Natural killer cell (primary cell): ENCODE results near the gene TPSB2. TPM values are rescaled to one million over a fixed set of nuclear protein-coding genes. Genes with fewer than 3 reads are reported as not detected.

ENCODE experiments used
- ATAC-seq, 3 donors: fragments of 150-1000 bp in 2 of 3; fragments of 200-7000 bp in 1 of 3; cut with Tn5 transposase; 1 replicate in 1 of 3; 2 replicates in 2 of 3; pipeline ENCODE4 v1.10.0; 2021; ENCODE audit warnings: mild to moderate bottlenecking in 2 of 3, moderate library complexity in 2 of 3
- DNase-seq, 2 donors: peaks; one replicate each; pipeline versions ENCODE4 v3.0.0 to v3.0.0-alpha.2; 2013 to 2021; ENCODE audit warnings: mixed read lengths in 1 of 2
- H3K27ac ChIP-seq: one replicate; pipeline ENCODE4 v1.5.1; 2013; ENCODE audit warnings: mild to moderate bottlenecking, low read length
- H3K27me3 ChIP-seq: one replicate; pipeline ENCODE4 v1.6.1; 2013; ENCODE audit warnings: low read length; ENCODE audit not compliant: control insufficient read depth, insufficient read depth
- H3K36me3 ChIP-seq: one replicate; pipeline ENCODE4 v1.6.1; 2013; ENCODE audit warnings: low read length; ENCODE audit not compliant: control insufficient read depth, insufficient read depth
- H3K4me1 ChIP-seq: one replicate; pipeline ENCODE4 v1.6.1; 2013; ENCODE audit warnings: low read length; ENCODE audit not compliant: control insufficient read depth, insufficient read depth
- H3K4me3 ChIP-seq: one replicate; pipeline ENCODE4 v1.5.1; 2013; ENCODE audit warnings: low read length
- H3K9me3 ChIP-seq: one replicate; pipeline ENCODE4 v1.6.1; 2013; ENCODE audit warnings: low read length; ENCODE audit not compliant: control insufficient read depth, insufficient read depth
- H3K27ac Mint-ChIP-seq, 2 donors: one replicate each; pipeline ENCODE4 v1.8.0; 2022; ENCODE audit warnings: mild to moderate bottlenecking in 2 of 2, mixed read lengths in 2 of 2, moderate library complexity in 1 of 2
- H3K27me3 Mint-ChIP-seq, 2 donors: one replicate each; pipeline ENCODE4 v1.8.0; 2022; ENCODE audit warnings: low read depth in 2 of 2, mixed read lengths in 2 of 2
- H3K36me3 Mint-ChIP-seq: one replicate; pipeline ENCODE4 v1.8.0; 2022; ENCODE audit warnings: mixed read lengths
- H3K4me1 Mint-ChIP-seq, 2 donors: one replicate each; pipeline ENCODE4 v1.8.0; 2022; ENCODE audit warnings: mixed read lengths in 2 of 2
- H3K4me3 Mint-ChIP-seq: one replicate; pipeline ENCODE4 v1.8.0; 2022; ENCODE audit warnings: mild to moderate bottlenecking, moderate library complexity, mixed read lengths
- H3K9me3 Mint-ChIP-seq, 2 donors: one replicate each; pipeline ENCODE4 v1.8.0; 2022; ENCODE audit warnings: mixed read lengths in 2 of 2
- WGBS: methylation state at CpG from one replicate; pipeline ENCODE4 v1.1.7; 2013; ENCODE audit warnings: missing lambda C conversion rate; ENCODE audit not compliant: insufficient coverage; 5-methylcytosine and 5-hydroxymethylcytosine counted together
- intact Hi-C: fragments of 100-400 bp; cut with micrococcal nuclease; formaldehyde crosslinking; loops from one replicate; pipeline ENCODE4 v1.14.2; 2022
- total RNA-seq, 4 donors: library from RNA; stranded (reverse); fragments of 120-200 nt in 1 of 4; gene quantifications; one replicate each; pipeline versions ENCODE4 v1.2.3 to v1.2.4, GENCODE V29; 2013 to 2022
- TF ChIP-seq, protein P1 (sequence below): fragments of 200-600 bp; IDR thresholded peaks from one replicate; pipeline ENCODE4 v1.8.0; 2022; ENCODE audit warnings: antibody characterized with exemption

The TPSB2 gene
- total RNA-seq, 3 donors from 2014 or later (not counting 1 experiment from before 2014, with no cell fraction given): 12.6 TPM; not detected in 2

DNA sequence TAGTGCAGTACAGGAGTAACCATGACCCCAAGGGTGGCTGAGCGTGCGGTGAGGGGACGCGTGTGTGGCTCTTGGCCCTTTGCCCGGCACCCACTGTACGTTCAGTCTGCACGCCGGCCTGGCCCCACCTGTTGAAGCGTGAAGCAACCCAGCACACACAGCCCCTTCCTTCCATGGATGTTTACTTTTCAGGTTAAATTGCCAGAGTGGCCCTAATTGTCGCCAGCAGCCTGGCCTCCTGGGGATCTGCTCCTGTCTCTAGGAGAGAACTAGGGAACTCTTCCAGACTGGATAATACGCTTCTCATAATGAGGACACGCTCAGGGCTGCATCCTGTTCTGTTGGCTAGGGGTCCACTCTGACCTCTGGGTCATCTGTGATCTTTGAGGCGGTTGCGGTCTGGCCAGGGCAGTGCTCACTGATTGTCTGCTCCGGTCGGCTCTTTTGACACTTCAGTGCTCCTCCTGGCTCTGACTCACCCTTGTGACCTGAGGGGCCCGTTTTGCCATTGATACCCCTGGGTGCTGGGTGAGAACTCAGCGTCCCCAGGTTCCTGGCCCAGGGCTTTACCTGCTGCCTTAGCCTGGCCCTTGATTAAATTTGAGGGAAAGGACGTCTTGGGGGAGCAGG, 32.6 kb downstream of the TPSB2 start:
- 79% methylated on average over 19 of the region's 19 CpGs for WGBS
- Histone ChIP-seq H3K4me1 (no peaks in the 10 kb centered on the region), H3K27me3 (no peaks in the 10 kb centered on the region), H3K36me3 (no peaks in the 10 kb centered on the region), H3K9me3 (no peaks in the 10 kb centered on the region), H3K4me3 (no peak overlapping the region), H3K27ac (no peak overlapping the region)
- Mint-ChIP-seq H3K4me3 (no peak overlapping the region), H3K9me3 (peaks cover 0 to 2% of the 10 kb centered on the region in 2 donors), H3K4me1 (no peaks in the 10 kb centered on the region), H3K27ac (no peak overlapping the region), H3K36me3 (no peaks in the 10 kb centered on the region), H3K27me3 (peaks cover 0 to 3% of the 10 kb centered on the region in 2 donors)
- DNase-seq: no peak
- TF ChIP-seq, protein P1, sequence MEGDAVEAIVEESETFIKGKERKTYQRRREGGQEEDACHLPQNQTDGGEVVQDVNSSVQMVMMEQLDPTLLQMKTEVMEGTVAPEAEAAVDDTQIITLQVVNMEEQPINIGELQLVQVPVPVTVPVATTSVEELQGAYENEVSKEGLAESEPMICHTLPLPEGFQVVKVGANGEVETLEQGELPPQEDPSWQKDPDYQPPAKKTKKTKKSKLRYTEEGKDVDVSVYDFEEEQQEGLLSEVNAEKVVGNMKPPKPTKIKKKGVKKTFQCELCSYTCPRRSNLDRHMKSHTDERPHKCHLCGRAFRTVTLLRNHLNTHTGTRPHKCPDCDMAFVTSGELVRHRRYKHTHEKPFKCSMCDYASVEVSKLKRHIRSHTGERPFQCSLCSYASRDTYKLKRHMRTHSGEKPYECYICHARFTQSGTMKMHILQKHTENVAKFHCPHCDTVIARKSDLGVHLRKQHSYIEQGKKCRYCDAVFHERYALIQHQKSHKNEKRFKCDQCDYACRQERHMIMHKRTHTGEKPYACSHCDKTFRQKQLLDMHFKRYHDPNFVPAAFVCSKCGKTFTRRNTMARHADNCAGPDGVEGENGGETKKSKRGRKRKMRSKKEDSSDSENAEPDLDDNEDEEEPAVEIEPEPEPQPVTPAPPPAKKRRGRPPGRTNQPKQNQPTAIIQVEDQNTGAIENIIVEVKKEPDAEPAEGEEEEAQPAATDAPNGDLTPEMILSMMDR: no peak
- intact Hi-C loops: no loop called here
- no peak for ATAC-seq

DNA sequence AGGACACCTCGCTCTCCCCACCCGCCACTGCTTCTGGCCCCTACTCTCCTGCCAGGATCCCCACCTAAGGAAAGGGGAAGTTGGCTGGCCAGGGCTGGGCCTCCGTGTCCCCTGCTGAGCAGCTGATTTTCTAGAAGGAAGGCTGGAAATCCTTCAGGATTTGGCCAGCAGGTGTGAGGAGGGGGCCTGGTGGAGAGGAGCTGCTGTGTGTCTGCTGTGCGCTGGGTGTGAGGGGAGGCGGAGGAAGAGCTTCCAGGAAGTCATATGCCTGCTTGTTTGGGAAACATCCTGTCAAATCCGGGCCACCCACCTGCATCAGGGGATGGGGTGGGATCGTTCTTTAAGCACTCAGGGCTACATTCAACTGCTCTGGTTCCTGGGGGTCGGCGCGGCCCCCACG, 33.5 kb downstream of the TPSB2 start:
- Mint-ChIP-seq H3K4me3 (no peak overlapping the region), H3K27me3 (peaks cover 0 to 3% of the 10 kb centered on the region in 2 donors), H3K36me3 (no peaks in the 10 kb centered on the region), H3K4me1 (no peaks in the 10 kb centered on the region), H3K27ac (no peak overlapping the region), H3K9me3 (peaks cover 0 to 2% of the 10 kb centered on the region in 2 donors)
- WGBS: 45% methylated on average over 11 of the region's 11 CpGs
- TF ChIP-seq, protein P1: no peak
- Histone ChIP-seq H3K9me3 (no peaks in the 10 kb centered on the region), H3K27me3 (no peaks in the 10 kb centered on the region), H3K36me3 (no peaks in the 10 kb centered on the region), H3K4me1 (no peaks in the 10 kb centered on the region), H3K27ac (no peak overlapping the region), H3K4me3 (no peak overlapping the region)
- DNase-seq (no peak), ATAC-seq (no peak)
- intact Hi-C loops: no loop called here

DNA sequence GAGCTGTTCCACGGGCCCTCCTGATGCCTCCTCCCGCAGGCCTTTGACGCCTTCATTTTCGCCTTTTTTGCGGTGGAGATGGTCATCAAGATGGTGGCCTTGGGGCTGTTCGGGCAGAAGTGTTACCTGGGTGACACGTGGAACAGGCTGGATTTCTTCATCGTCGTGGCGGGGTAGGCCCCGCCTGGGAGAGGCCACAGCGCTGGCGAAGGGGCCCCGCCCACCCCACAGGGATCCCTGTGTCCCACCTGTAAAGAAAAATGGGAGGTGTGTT, 34.7 kb downstream of the TPSB2 start:
- DNase-seq: no peak
- H3K27me3 Mint-ChIP-seq: peaks cover 0 to 3% of the 10 kb centered on the region in 2 donors
- no peaks in the 10 kb centered on the region for H3K4me1 ChIP-seq
- H3K4me3 ChIP-seq: no peak overlapping the region
- no peak for ATAC-seq
- intact Hi-C loops: no loop called here
- H3K27ac ChIP-seq: no peak overlapping the region
- H3K36me3 Mint-ChIP-seq: no peaks in the 10 kb centered on the region
- no peaks in the 10 kb centered on the region for H3K9me3 ChIP-seq
- H3K4me3 Mint-ChIP-seq: no peak overlapping the region
- H3K36me3 ChIP-seq: no peaks in the 10 kb centered on the region
- WGBS: 77% methylated on average over 14 of the region's 14 CpGs
- no peaks in the 10 kb centered on the region for H3K27me3 ChIP-seq
- TF ChIP-seq, protein P1: no peak
- no peaks in the 10 kb centered on the region for H3K4me1 Mint-ChIP-seq
- peaks cover 0 to 2% of the 10 kb centered on the region in 2 donors for H3K9me3 Mint-ChIP-seq
- no peak overlapping the region for H3K27ac Mint-ChIP-seq
